Gastrocnemius medialis (tissue), 4 donors: ENCODE measurements around the gene MARCHF9. TPM values are rescaled to one million over a fixed set of nuclear protein-coding genes. Genes with fewer than 3 reads are reported as not detected.
A peak's percentile ranks its signal among the peaks of the same experiment; 100 is the strongest.
"Not testable (repeated sequence)": the region's sequence is repeated elsewhere in the genome, so short reads cannot be mapped to it uniquely, and the experiment has no call there.

ENCODE experiments used
- ATAC-seq, 2 donors: fragments of 150-250 bp; one replicate each; pipeline ENCODE4 v1.9.1; 2016
- DNase-seq, 2 donors: peaks; one replicate each; pipeline ENCODE4 v3.0.0-alpha.2; 2019
- H3K27ac ChIP-seq, 4 donors: fragments of 200-600 bp; sonication (generic); 1 replicate in 1 of 4; 2 replicates in 3 of 4; pipeline ENCODE4 v1.5.1; 2016 to 2018; ENCODE audit warnings: mild to moderate bottlenecking in 2 of 4, moderate library complexity in 1 of 4
- H3K27me3 ChIP-seq, 3 donors: fragments of 200-600 bp; sonication (generic) in 2 of 3; 1 replicate in 1 of 3; 2 replicates in 2 of 3; pipeline versions ENCODE4 v1.5.1 to v1.6.0; 2016 to 2019; ENCODE audit warnings: mild to moderate bottlenecking in 1 of 3, moderate library complexity in 1 of 3
- H3K36me3 ChIP-seq, 2 donors: fragments of 200-600 bp; sonication (generic) in 1 of 2; one replicate each; pipeline ENCODE4 v1.5.1; 2017 to 2018
- H3K4me1 ChIP-seq, 2 donors: fragments of 200-600 bp; sonication (generic) in 1 of 2; one replicate each; pipeline ENCODE4 v1.5.1; 2016 to 2017; ENCODE audit warnings: mild to moderate bottlenecking in 2 of 2
- H3K4me3 ChIP-seq, 4 donors: fragments of 200-600 bp; sonication (generic) in 3 of 4; 1 replicate in 1 of 4; 2 replicates in 3 of 4; pipeline ENCODE4 v1.5.1; 2016 to 2019; ENCODE audit warnings: mild to moderate bottlenecking in 2 of 4
- H3K9me3 ChIP-seq, 3 donors: fragments of 200-600 bp; sonication (generic) in 2 of 3; 1 replicate in 1 of 3; 2 replicates in 2 of 3; pipeline ENCODE4 v1.5.1; 2016 to 2019
- CTCF ChIP-seq, 5 experiments: fragments of 450-650 bp in 3 of 5; fragments of 200-600 bp in 2 of 5; sonication (generic) in 2 of 5; IDR thresholded peaks in 4 of 5; conservative IDR thresholded peaks in 1 of 5; 1 replicate in 4 of 5; 2 replicates in 1 of 5; pipeline ENCODE4 v1.5.1; 2016 to 2019; ENCODE audit warnings: antibody characterized with exemption in 5 of 5, mild to moderate bottlenecking in 3 of 5, moderate library complexity in 3 of 5
- POLR2A ChIP-seq, 2 donors: fragments of 450-650 bp; IDR thresholded peaks; one replicate each; pipeline ENCODE4 v1.6.1; 2017; ENCODE audit warnings: antibody characterized with exemption in 2 of 2, mild to moderate bottlenecking in 2 of 2, moderate library complexity in 2 of 2
- in situ Hi-C, 4 donors: fragments of 200-750 bp; cut with MboI; loops; one replicate each; pipeline versions ENCODE4 v1.15.0 to v1.8.0; 2017; ENCODE audit warnings: low sequenced_read_pairs in 4 of 4
- intact Hi-C: fragments of 100-400 bp; cut with DNase I; formaldehyde crosslinking; loops from one replicate; pipeline ENCODE4 v1.15.1; 2023; ENCODE audit warnings: low total_unique reads
- total RNA-seq, 4 donors: library from RNA; depleted of rRNA; stranded (reverse); fragments of >200 nt; gene quantifications; one replicate each; pipeline versions ENCODE4 v1.1.0 to v1.2.3, GENCODE V29; 2016

Gene MARCHF9
- total RNA-seq, 4 donors from 2014 or later, result 4.8 to 11.3 (median 7.9) TPM

GRCh38 chr12:57771236-57771872 lies 16.5 kb downstream of the MARCHF9 start:
- H3K27me3 ChIP-seq, result peaks cover 7 to 9% (median 9%) of the 10 kb centered on the region in 3 donors
- peaks cover 22 to 26% of the 10 kb centered on the region in 2 donors for H3K4me1 ChIP-seq
- intact Hi-C loops, result no loop called here
- H3K4me3 ChIP-seq, result peak overlapping the region; percentile 79 to 97 (median 90)
- H3K9me3 ChIP-seq, result no peaks in the 10 kb centered on the region
- in situ Hi-C loops, result no loop called here
- DNase-seq, result peak; percentile 66 to 68
- peak overlapping the region; percentile 84 to 94 (median 87) for H3K27ac ChIP-seq
- H3K36me3 ChIP-seq, result peaks cover 0 to 39% of the 10 kb centered on the region in 2 donors
- peak; percentile 53 to 70 for ATAC-seq
- no peak for TF ChIP-seq POLR2A (IDR thresholded peaks at IDR 0.05)
- TF ChIP-seq CTCF (IDR thresholded peaks at IDR 0.05 in 4 of 5, conservative IDR thresholded peaks at IDR 0.05 in 1 of 5), result no peak

- H3K27me3 ChIP-seq, result peaks cover under 1 to 3% (median 3%) of the 10 kb centered on the region in 3 donors
- H3K4me1 ChIP-seq, result peaks cover 17 to 20% of the 10 kb centered on the region in 2 donors
- peak within 1 kb of the TSS; percentile 79 to 97 (median 90) for H3K4me3 ChIP-seq
- in situ Hi-C loops (no loop called here), intact Hi-C loops (loop anchor here (1.0 to 2.0 kb wide), 2 partner anchors 10 to 19 kb away; partner anchors contain the start of genes CDK4 and TSFM)
- H3K27ac ChIP-seq, result peak within 1 kb of the TSS; percentile 84 to 94 (median 87)
- H3K9me3 ChIP-seq, result no peaks in the 10 kb centered on the region
- ATAC-seq (peak; percentile 92 to 97), DNase-seq (peak; percentile 89 to 92)
- peaks cover 0 to 39% of the 10 kb centered on the region in 2 donors for H3K36me3 ChIP-seq
- TF ChIP-seq POLR2A (IDR thresholded peaks at IDR 0.05) (peak; percentile 44 to 45), CTCF (IDR thresholded peaks at IDR 0.05 in 4 of 5, conservative IDR thresholded peaks at IDR 0.05 in 1 of 5) (no peak)
Measured at GRCh38 chr12:57771873-57772428, 17.0 kb downstream of the MARCHF9 start, which contains the start of gene METTL1. TSS of gene METTL1 (minus strand) at chr12:57772105. CDS start at chr12:57772083, 22 bp downstream.

- Histone ChIP-seq H3K9me3 (no peaks in the 10 kb centered on the region), H3K4me3 (peak within 1 kb of the TSS; percentile 79 to 97 (median 90)), H3K36me3 (peaks cover 0 to 36% of the 10 kb centered on the region in 2 donors), H3K27ac (peak within 1 kb of the TSS; percentile 84 to 94 (median 87)), H3K4me1 (peaks cover 15 to 19% of the 10 kb centered on the region in 2 donors), H3K27me3 (no peaks in the 10 kb centered on the region)
- intact Hi-C loops, result loop anchor here (1.0 to 2.0 kb wide), 2 partner anchors 10 to 20 kb away; partner anchors contain the start of genes CDK4 and TSFM
- in situ Hi-C loops, result no loop called here
- ATAC-seq (peak; percentile 65 to 73), DNase-seq (peak; percentile 36 to 42)
- no peak for TF ChIP-seq CTCF (IDR thresholded peaks at IDR 0.05 in 4 of 5, conservative IDR thresholded peaks at IDR 0.05 in 1 of 5)
Measured at GRCh38 chr12:57772429-57773322, 17.8 kb downstream of the MARCHF9 start, which contains the start of gene EEF1AKMT3. TSS of gene EEF1AKMT3 (plus strand) at chr12:57772614. CDS start at chr12:57772725, 111 bp downstream.

- DNase-seq, ATAC-seq, H3K4me3 ChIP-seq, H3K27ac ChIP-seq, H3K27me3 ChIP-seq, intact Hi-C loops, in situ Hi-C loops, H3K9me3 ChIP-seq: not testable (repeated sequence)
- H3K4me1 ChIP-seq, result peaks cover 15 to 19% of the 10 kb centered on the region in 2 donors
- peaks cover 0 to 18% of the 10 kb centered on the region in 2 donors for H3K36me3 ChIP-seq
Measured at GRCh38 chr12:57774634-57775033, 19.7 kb downstream of the MARCHF9 start.
